ENCODE measurements around the gene HDLBP.

DNA sequence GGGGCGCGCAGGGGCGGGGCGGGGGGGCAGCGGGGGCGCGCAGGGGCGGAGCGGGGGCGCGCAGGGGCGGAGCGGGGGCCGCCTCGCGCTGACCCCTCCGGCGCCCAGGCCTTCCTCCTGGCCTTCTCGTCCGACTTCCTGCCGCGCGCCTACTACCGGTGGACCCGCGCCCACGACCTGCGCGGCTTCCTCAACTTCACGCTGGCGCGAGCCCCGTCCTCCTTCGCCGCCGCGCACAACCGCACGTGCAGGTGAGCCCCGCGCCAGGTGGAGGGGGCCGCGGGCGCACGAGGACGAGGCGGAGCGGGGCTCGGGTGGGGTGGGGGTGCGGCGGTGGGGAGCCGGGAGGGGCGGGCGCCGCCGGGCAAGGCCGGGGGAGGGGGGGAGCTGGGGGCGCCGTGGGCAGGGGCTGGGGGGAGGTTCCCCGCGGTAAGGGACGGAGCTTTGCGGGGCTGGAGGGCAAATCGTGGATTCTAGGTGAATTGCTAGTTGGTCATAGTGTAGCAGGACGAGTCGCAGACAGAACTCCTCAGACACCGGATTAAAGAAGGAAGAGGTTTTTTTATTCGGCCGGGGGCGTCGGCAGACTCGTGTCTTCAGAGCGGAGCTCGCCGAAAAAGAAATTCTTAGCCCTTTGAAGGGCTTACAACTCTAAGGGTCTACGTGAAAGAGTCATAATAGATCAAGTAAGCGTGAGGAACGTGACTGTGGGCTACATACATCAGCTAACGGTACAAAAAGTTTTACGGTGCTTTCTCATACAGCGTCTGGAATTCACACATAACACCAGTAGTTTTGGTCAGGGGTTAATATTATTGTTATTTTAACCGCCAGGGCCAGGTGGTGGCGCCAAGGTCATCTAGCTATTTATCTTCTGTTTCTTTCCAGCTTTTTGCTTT lies 97.1 kb downstream of the HDLBP start:
- TF ChIP-seq EZH2 (IDR thresholded peaks at IDR 0.05; ENCODE audit: borderline replicate concordance, low read length) = no peak
- TF ChIP-seq, protein P1, sequence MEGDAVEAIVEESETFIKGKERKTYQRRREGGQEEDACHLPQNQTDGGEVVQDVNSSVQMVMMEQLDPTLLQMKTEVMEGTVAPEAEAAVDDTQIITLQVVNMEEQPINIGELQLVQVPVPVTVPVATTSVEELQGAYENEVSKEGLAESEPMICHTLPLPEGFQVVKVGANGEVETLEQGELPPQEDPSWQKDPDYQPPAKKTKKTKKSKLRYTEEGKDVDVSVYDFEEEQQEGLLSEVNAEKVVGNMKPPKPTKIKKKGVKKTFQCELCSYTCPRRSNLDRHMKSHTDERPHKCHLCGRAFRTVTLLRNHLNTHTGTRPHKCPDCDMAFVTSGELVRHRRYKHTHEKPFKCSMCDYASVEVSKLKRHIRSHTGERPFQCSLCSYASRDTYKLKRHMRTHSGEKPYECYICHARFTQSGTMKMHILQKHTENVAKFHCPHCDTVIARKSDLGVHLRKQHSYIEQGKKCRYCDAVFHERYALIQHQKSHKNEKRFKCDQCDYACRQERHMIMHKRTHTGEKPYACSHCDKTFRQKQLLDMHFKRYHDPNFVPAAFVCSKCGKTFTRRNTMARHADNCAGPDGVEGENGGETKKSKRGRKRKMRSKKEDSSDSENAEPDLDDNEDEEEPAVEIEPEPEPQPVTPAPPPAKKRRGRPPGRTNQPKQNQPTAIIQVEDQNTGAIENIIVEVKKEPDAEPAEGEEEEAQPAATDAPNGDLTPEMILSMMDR (conservative IDR thresholded peaks at IDR 0.05 in 1 of 2, IDR thresholded peaks at IDR 0.05 in 1 of 2; ENCODE audit: extremely low read depth in 1 of 2, insufficient read depth in 1 of 2, low read depth in 1 of 2, low read length in 2 of 2) = peak in 1 of 2 donors; percentile 33

All from mammary epithelial cell (primary cell).